NCI-H187 (cell line): Measurements from ENCODE around the gene POPDC2.

Source experiments
- DNase-seq, 2 experiments: peaks; one replicate each; lab custom pipeline; 2025; lab: John Stamatoyannopoulos, UW

POPDC2 gene

GRCh38 chr3:119669906-119670570 is 9.6 kb upstream of the POPDC2 start:
- no peak for DNase-seq

GRCh38 chr3:119665954-119666559 is 5.7 kb upstream of the POPDC2 start:
- no peak for DNase-seq

- DNase-seq = no peak
These were observed 4.5 kb upstream of the POPDC2 start for GRCh38 chr3:119664850-119665379.

GRCh38 chr3:119664370-119664769 is 4.0 kb upstream of the POPDC2 start:
- DNase-seq = no peak

GRCh38 chr3:119663885-119664284 is 3.5 kb upstream of the POPDC2 start:
- no peak for DNase-seq

- DNase-seq = no peak
These were observed 2.4 kb upstream of the POPDC2 start for GRCh38 chr3:119662604-119663373.

- no peak for DNase-seq
These were observed 640 bp downstream of the POPDC2 start for GRCh38 chr3:119659606-119660291.

- DNase-seq = no peak
These were observed 1.4 kb downstream of the POPDC2 start for GRCh38 chr3:119658994-119659393.

GRCh38 chr3:119657887-119658702 is 2.3 kb downstream of the POPDC2 start:
- DNase-seq = no peak

GRCh38 chr3:119653876-119654275 is 6.5 kb downstream of the POPDC2 start:
- no peak for DNase-seq

GRCh38 chr3:119652306-119653033 is 7.9 kb downstream of the POPDC2 start:
- DNase-seq = no peak

- DNase-seq = no peak
These were observed 10.6 kb downstream of the POPDC2 start for GRCh38 chr3:119649761-119650160.

GRCh38 chr3:119647843-119648575 is 12.4 kb downstream of the POPDC2 start:
- DNase-seq = no peak

GRCh38 chr3:119647171-119647570 is 13.2 kb downstream of the POPDC2 start:
- DNase-seq = no peak

- no peak for DNase-seq
These were observed 14.6 kb downstream of the POPDC2 start for GRCh38 chr3:119645813-119646212.

GRCh38 chr3:119644481-119644880 is 15.9 kb downstream of the POPDC2 start:
- no peak for DNase-seq

- DNase-seq = no peak
These were observed 16.9 kb downstream of the POPDC2 start for GRCh38 chr3:119643528-119643927.

- no peak for DNase-seq
These were observed 17.5 kb downstream of the POPDC2 start for GRCh38 chr3:119642746-119643473.

GRCh38 chr3:119641416-119641815 is 19.0 kb downstream of the POPDC2 start:
- DNase-seq = no peak
